ENCODE results near the gene FOXRED2.
A peak's percentile ranks its signal among the peaks of the same experiment; 100 is the strongest.

The FOXRED2 gene

GRCh38 chr22:36497910-36498665, 8.8 kb downstream of the FOXRED2 start:
- no peak overlapping the region for H3K27ac ChIP-seq
- TF ChIP-seq ZFX (IDR thresholded peaks at IDR 0.05; ENCODE audit: borderline replicate concordance), result no peak
- TF ChIP-seq CTCF (IDR thresholded peaks at IDR 0.05), result no peak

- no peak overlapping the region for H3K27ac ChIP-seq
- TF ChIP-seq CTCF (IDR thresholded peaks at IDR 0.05), result no peak
- TF ChIP-seq ZFX (IDR thresholded peaks at IDR 0.05; ENCODE audit: borderline replicate concordance), result no peak
These were observed 13.1 kb downstream of the FOXRED2 start for GRCh38 chr22:36493690-36494110.

- TF ChIP-seq CTCF (IDR thresholded peaks at IDR 0.05) (no peak), ZFX (IDR thresholded peaks at IDR 0.05; ENCODE audit: borderline replicate concordance) (no peak)
- no peak overlapping the region for H3K27ac ChIP-seq
These were observed 14.7 kb downstream of the FOXRED2 start for GRCh38 chr22:36492109-36492508.

DNA sequence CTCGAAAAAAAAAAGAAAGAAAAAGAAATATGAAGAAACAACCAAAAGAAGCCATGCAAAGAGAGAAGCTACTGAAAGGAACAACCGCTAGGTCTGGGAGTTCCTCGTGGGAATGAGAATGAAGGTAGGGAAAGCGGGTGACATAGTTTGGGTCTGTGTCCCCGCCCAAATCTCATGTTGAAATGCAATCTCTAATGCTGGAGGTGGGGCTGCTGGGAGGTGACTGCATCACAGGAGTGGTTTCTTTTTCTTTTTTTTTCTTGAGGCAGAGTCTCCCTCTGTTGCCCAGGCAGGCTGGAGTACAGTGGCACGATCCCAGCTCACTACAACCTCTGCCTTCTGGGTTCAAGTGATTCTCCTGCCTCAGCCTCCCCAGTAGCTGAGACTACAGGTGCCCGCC, 15.7 kb downstream of the FOXRED2 start:
- H3K27ac ChIP-seq, result no peak overlapping the region
- TF ChIP-seq CTCF (IDR thresholded peaks at IDR 0.05), result no peak
- no peak for TF ChIP-seq ZFX (IDR thresholded peaks at IDR 0.05; ENCODE audit: borderline replicate concordance)

DNA sequence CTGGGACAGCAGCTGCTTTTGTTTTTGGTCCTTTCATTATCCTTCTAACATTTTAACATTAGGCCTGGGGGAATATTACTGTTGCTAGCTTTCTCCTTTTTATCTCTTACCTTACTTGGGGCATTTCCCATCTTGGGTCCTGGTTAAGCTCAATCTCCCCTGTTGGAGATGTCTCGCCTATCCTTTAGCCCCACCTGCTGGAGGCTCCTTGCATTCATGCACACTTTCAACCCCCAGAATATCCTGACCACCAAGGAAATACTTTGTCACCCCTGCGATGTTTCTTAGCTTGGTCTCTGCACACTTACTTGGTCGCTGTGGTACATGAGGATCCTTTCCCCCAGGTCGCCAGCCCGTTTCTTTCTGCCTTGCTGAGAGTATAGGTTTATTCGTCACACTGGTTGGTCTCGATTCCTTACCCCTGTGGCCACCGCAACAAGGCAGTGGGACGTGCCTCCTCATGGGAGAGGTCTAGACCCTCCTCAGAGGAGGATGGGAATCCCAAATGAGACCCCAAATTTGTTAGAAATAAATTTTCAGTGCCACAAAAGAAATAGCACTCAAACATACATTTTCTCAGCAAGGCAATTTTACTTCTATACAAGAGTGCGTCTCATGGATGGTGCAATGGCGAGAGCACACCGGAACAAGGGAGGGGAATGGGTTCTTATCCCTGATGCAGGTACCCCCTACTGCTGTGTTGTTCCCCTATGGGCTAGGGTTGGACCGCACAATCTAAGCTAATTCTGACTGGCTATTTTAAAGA, 20.0 kb downstream of the FOXRED2 start:
- peak; percentile 74 for TF ChIP-seq CTCF (IDR thresholded peaks at IDR 0.05)
- TF ChIP-seq ZFX (IDR thresholded peaks at IDR 0.05; ENCODE audit: borderline replicate concordance), result no peak
- no peak overlapping the region for H3K27ac ChIP-seq

DNA sequence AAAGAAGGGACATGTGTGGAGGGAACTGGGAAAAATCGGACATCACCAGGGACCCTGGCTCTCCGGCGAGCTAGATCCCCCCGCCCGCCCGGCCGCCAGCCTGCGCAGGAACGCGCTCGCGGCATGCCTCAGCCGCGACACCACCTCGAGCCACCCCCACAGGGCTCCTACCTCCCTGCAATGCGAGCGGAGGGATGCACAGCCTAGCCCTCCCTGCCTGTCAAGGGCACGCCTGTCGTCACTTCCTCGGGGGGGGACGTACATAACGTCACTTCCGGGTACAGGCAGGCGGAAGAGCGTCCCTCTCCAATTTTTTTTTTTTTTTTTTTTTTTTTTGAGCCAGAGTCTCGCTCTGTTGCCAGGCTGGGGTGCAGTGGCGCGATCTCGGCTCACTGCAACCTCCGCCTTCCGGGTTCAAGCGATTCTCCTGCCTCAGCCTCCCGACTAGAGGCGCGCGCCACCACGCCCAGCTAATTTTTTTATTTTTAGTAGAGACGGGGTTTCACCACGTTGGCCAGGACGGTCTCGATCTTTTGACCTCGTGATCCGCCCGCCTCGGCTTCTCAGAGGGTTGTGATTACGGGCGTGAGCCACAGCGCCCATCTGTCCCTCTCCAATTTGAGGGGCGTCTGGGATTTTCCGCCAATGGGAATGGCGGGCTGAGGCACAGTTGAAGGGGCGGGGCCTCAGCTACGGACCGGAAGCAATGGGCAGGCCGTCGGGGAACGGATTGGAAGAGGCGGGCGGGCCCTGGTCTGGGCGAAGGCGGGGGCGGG, 25.3 kb downstream of the FOXRED2 start, which contains the start of gene TXN2:
TXN2 (minus strand) TSS at position 248 of the 776 bp plus-strand sequence. CDS start 803 bp downstream, outside the sequence.
- TF ChIP-seq CTCF (IDR thresholded peaks at IDR 0.05) (no peak), ZFX (IDR thresholded peaks at IDR 0.05; ENCODE audit: borderline replicate concordance) (no peak)
- H3K27ac ChIP-seq, result peak within 1 kb of the TSS; percentile 98

All from 22Rv1 (cell line).